Measurements from ENCODE around the gene SUPT3H.

DNA sequence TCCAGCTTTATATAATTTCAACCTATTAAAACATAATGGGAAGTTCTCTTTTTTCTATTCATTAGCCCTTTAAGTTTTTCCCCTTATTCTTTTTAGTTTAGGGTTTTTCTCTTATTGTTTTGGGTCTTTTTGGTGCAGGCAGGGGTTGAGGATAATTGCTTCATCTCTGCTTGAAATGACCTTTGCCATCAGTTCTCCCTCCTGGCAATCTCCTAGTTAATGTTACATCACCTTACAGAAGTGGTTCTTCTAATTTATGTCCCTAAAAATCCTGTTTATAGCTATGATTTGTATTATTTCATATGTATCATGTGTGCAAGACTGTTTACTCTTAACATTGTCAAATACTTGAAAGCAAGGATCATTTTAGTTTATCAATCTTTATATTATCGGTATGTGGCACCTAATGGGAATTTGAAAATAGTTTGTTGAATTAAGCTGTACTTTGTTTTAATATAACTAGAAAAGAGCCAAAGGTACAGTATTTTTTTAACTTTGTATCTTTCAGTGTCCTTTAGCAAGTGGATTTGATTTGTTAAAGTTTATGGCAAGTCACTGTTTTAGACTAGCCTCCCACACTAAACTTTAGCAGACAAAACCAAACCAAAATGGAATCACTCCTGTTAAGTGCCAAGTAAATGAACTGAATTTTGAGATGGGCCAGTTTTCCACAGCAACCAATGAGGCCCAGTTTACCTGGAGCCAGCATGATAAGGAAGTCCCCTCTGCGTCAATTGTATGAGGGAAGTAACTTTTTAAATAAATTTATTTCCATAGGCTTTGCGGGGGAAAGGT lies 76.2 kb downstream of the SUPT3H start:
- TF ChIP-seq POLR2A (IDR thresholded peaks at IDR 0.05; ENCODE audit: low read depth, low read length) (no peak), POLR2AphosphoS5 (IDR thresholded peaks at IDR 0.05; ENCODE audit: low read depth, low read length) (no peak)
